ENCODE results near the gene MED1. TPM values are rescaled to one million over a fixed set of nuclear protein-coding genes. Genes with fewer than 3 reads are reported as not detected.

The MED1 gene
- total RNA-seq, 2 donors from 2014 or later: 9.2 to 9.3 TPM

- TF ChIP-seq, protein P1, sequence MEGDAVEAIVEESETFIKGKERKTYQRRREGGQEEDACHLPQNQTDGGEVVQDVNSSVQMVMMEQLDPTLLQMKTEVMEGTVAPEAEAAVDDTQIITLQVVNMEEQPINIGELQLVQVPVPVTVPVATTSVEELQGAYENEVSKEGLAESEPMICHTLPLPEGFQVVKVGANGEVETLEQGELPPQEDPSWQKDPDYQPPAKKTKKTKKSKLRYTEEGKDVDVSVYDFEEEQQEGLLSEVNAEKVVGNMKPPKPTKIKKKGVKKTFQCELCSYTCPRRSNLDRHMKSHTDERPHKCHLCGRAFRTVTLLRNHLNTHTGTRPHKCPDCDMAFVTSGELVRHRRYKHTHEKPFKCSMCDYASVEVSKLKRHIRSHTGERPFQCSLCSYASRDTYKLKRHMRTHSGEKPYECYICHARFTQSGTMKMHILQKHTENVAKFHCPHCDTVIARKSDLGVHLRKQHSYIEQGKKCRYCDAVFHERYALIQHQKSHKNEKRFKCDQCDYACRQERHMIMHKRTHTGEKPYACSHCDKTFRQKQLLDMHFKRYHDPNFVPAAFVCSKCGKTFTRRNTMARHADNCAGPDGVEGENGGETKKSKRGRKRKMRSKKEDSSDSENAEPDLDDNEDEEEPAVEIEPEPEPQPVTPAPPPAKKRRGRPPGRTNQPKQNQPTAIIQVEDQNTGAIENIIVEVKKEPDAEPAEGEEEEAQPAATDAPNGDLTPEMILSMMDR (IDR thresholded peaks at IDR 0.05): no peak
- H3K4me3 ChIP-seq: no peak overlapping the region
- H3K27me3 ChIP-seq: no peaks in the 10 kb centered on the region
- H3K9me3 ChIP-seq: no peaks in the 10 kb centered on the region
- ATAC-seq: no peak
- H3K4me1 ChIP-seq: peaks cover 11% of the 10 kb centered on the region
- intact Hi-C loops (cut with DNase I): no loop called here
- H3K36me3 ChIP-seq (replicated peaks in 1 of 2; ENCODE audit: insufficient read depth in 1 of 2, low read depth in 2 of 2): peaks cover 0 to 9% of the 10 kb centered on the region in 2 donors
- no peak for DNase-seq
- 65 to 78% methylated on average over 6 of the region's 6 CpGs for WGBS, 2 donors
- H3K27ac ChIP-seq: no peak overlapping the region
These were observed 46.3 kb downstream of the MED1 start for GRCh38 chr17:39404542-39405378.

GRCh38 chr17:39402890-39403605 is 48.0 kb downstream of the MED1 start:
- intact Hi-C loops (cut with DNase I): no loop called here
- Histone ChIP-seq H3K4me1 (peaks cover 21% of the 10 kb centered on the region), H3K4me3 (no peak overlapping the region), H3K9me3 (no peaks in the 10 kb centered on the region), H3K36me3 (replicated peaks in 1 of 2; ENCODE audit: insufficient read depth in 1 of 2, low read depth in 2 of 2) (no peaks in the 10 kb centered on the region), H3K27me3 (no peaks in the 10 kb centered on the region), H3K27ac (no peak overlapping the region)
- 67 to 69% methylated on average over 12 to 22 of the region's 22 CpGs for WGBS, 2 donors
- no peak for TF ChIP-seq POLR2A (IDR thresholded peaks at IDR 0.05)
- TF ChIP-seq, protein P1 (IDR thresholded peaks at IDR 0.05): no peak
- ATAC-seq (no peak), DNase-seq (no peak)

DNA sequence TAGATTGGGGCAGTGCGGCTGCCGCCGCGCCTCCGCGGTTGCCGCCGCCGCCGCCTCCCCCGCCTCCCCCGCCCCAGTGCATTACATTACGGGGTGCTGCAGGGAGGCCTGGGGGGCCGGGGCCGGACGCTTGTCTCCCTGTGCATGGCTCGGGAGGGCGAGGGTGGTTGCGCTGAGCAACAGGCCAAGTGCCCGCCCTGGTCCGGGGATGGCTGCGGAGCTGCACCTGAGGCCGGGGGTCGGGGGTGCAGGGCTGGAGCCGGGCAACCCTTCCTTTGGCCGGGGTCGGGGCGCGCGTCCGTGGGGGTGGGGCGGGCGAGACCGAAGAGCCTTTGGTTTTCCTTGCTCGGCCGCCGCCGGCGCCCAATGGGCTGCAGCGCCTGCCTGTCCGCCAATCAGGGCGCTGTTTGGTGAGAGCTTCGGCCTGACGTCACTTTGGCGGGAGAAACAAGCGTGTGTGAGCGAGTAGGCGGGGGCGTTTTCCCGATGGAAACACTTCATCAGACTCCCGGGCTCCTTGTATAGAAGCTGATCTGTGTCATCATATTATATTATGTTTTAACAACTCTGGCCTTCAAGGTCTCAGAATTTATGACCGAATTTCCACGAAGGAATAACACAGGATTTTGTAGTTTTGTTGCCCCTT is 48.7 kb downstream of the MED1 start:
- H3K4me1 ChIP-seq: peaks cover 24% of the 10 kb centered on the region
- DNase-seq (peak; percentile 89 to 95 (median 92)), ATAC-seq (peak; percentile 84)
- H3K4me3 ChIP-seq: peak overlapping the region; percentile 82 to 94
- H3K36me3 ChIP-seq (replicated peaks in 1 of 2; ENCODE audit: insufficient read depth in 1 of 2, low read depth in 2 of 2): no peaks in the 10 kb centered on the region
- no peaks in the 10 kb centered on the region for H3K9me3 ChIP-seq
- H3K27ac ChIP-seq: peak overlapping the region; percentile 74 to 92 (median 82)
- TF ChIP-seq POLR2A (IDR thresholded peaks at IDR 0.05): no peak
- TF ChIP-seq, protein P1 (IDR thresholded peaks at IDR 0.05): no peak
- WGBS, 2 donors: 1 to 2% methylated on average over 3 to 53 of the region's 53 CpGs
- intact Hi-C loops (cut with DNase I): no loop called here
- no peaks in the 10 kb centered on the region for H3K27me3 ChIP-seq

GRCh38 chr17:39401412-39402243 is 49.4 kb downstream of the MED1 start, which contains the start of gene FBXL20:
FBXL20 (minus strand) TSS chr17:39401626; CDS start chr17:39401402, 224 bp downstream.
- Histone ChIP-seq H3K27me3 (no peaks in the 10 kb centered on the region), H3K4me1 (peaks cover 27% of the 10 kb centered on the region), H3K4me3 (peak within 1 kb of the TSS; percentile 82 to 94), H3K9me3 (no peaks in the 10 kb centered on the region), H3K36me3 (replicated peaks in 1 of 2; ENCODE audit: insufficient read depth in 1 of 2, low read depth in 2 of 2) (no peaks in the 10 kb centered on the region), H3K27ac (peak within 1 kb of the TSS; percentile 74 to 92 (median 82))
- intact Hi-C loops (cut with DNase I): no loop called here
- 0% methylated on average over 7 to 77 of the region's 86 CpGs for WGBS, 2 donors
- ATAC-seq (peak; percentile 91), DNase-seq (peak; percentile 92 to 96 (median 94))
- peak; percentile 65 to 92 (median 90) for TF ChIP-seq POLR2A (IDR thresholded peaks at IDR 0.05)
- TF ChIP-seq, protein P1 (IDR thresholded peaks at IDR 0.05): peak in 2 of 7 experiments; percentile 4 to 5

Measured in body of pancreas (tissue), 4 donors.